ENCODE data around the gene MOK. TPM values are rescaled to one million over a fixed set of nuclear protein-coding genes. Genes with fewer than 3 reads are reported as not detected.

MOK gene
- total RNA-seq, 2 experiments from 2014 or later: 2.3 to 2.5 TPM

DNA sequence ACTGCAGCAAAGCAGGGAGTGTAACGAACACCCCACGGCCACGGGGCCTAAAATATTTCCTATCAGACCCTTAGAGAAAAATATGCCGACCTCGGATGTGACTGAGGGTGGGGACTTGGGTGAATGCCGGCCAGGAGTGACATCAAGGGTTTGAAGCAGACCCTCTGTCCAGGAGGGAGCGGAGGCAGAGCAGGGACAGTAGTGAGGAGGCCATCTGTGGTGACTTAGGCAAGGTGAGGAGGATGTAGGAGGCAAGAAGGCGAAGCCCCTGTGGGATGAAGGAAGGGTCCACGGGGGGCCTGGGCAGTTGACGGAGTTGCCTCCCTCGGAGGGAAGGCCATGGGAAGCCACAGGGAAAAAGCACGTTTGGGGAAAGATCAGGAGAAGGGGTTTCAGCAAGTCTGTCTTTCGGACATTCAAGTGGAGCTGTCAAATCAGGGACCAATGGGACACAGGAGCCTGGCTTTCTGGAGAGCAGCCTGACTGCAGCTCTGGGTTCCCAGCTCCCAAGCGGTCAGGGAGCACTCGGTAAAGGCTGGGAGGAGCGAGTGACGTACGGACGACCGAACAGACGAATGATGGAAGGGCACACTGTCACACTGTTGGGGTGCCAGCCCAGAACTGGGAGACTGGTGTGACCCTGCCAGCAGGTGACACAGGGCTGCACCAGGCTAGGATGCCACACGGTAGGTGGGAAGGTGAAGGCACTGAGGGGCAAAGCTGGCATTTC lies 74.3 kb downstream of the MOK start:
- H3K27ac Mint-ChIP-seq: no peak overlapping the region
- Histone ChIP-seq H3K27me3 (ENCODE audit: control insufficient read depth in 1 of 2, insufficient read depth in 2 of 2, low read length in 2 of 2) (no peaks in the 10 kb centered on the region), H3K9me3 (ENCODE audit: control insufficient read depth in 1 of 2, insufficient read depth in 1 of 2, low read length in 2 of 2) (no peaks in the 10 kb centered on the region), H3K4me3 (ENCODE audit: low read length) (no peak overlapping the region), H3K27ac (ENCODE audit: low read depth in 1 of 2, low read length in 2 of 2) (no peak overlapping the region), H3K36me3 (ENCODE audit: insufficient read depth, low read length) (no peaks in the 10 kb centered on the region), H3K4me1 (ENCODE audit: insufficient read depth, low read length) (peaks cover 6% of the 10 kb centered on the region)
- TF ChIP-seq, protein P1, sequence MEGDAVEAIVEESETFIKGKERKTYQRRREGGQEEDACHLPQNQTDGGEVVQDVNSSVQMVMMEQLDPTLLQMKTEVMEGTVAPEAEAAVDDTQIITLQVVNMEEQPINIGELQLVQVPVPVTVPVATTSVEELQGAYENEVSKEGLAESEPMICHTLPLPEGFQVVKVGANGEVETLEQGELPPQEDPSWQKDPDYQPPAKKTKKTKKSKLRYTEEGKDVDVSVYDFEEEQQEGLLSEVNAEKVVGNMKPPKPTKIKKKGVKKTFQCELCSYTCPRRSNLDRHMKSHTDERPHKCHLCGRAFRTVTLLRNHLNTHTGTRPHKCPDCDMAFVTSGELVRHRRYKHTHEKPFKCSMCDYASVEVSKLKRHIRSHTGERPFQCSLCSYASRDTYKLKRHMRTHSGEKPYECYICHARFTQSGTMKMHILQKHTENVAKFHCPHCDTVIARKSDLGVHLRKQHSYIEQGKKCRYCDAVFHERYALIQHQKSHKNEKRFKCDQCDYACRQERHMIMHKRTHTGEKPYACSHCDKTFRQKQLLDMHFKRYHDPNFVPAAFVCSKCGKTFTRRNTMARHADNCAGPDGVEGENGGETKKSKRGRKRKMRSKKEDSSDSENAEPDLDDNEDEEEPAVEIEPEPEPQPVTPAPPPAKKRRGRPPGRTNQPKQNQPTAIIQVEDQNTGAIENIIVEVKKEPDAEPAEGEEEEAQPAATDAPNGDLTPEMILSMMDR (IDR thresholded peaks at IDR 0.05): no peak
- no peaks in the 10 kb centered on the region for H3K9me3 Mint-ChIP-seq
- no peaks in the 10 kb centered on the region for H3K27me3 Mint-ChIP-seq
- H3K4me1 Mint-ChIP-seq (ENCODE audit: low read depth): no peaks in the 10 kb centered on the region
- ChIA-PET POLR2A (no interaction called here), CTCF (no interaction called here)
- intact Hi-C loops (cut with DNase I, micrococcal nuclease): no loop called here
- ATAC-seq (ENCODE audit: poor library complexity) (no peak), DNase-seq (no peak)
- no peaks in the 10 kb centered on the region for H3K36me3 Mint-ChIP-seq (ENCODE audit: low read depth)
- H3K4me3 Mint-ChIP-seq: no peak overlapping the region

DNA sequence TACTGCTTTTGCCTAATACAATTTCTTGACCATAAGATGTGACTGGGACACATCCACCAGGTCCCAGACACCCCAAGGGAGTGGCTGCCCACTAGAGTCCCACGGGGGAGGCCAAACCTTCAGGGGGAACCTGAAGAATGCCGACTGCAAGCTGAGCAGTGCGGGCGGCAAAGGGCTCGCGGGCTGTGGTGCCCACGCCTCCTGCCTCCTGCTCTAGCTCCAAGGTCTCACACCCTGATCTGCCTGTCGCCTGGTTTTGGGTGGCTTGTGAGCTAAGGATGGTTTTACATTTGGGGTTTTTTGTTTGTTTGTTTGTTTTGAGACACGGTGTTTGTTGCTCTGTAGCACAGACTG lies 75.2 kb downstream of the MOK start:
- H3K27me3 ChIP-seq (ENCODE audit: control insufficient read depth in 1 of 2, insufficient read depth in 2 of 2, low read length in 2 of 2): no peaks in the 10 kb centered on the region
- ChIA-PET CTCF (no interaction called here), POLR2A (no interaction called here)
- no peak overlapping the region for H3K4me3 ChIP-seq (ENCODE audit: low read length)
- TF ChIP-seq, protein P1 (IDR thresholded peaks at IDR 0.05): no peak
- ATAC-seq (ENCODE audit: poor library complexity) (no peak), DNase-seq (no peak)
- H3K4me1 ChIP-seq (ENCODE audit: insufficient read depth, low read length): no peaks in the 10 kb centered on the region
- H3K27ac ChIP-seq (ENCODE audit: low read depth in 1 of 2, low read length in 2 of 2): no peak overlapping the region
- no peaks in the 10 kb centered on the region for H3K9me3 ChIP-seq (ENCODE audit: control insufficient read depth in 1 of 2, insufficient read depth in 1 of 2, low read length in 2 of 2)
- H3K27me3 Mint-ChIP-seq: no peaks in the 10 kb centered on the region
- no peaks in the 10 kb centered on the region for H3K36me3 ChIP-seq (ENCODE audit: insufficient read depth, low read length)
- no peak overlapping the region for H3K4me3 Mint-ChIP-seq
- H3K4me1 Mint-ChIP-seq (ENCODE audit: low read depth): no peaks in the 10 kb centered on the region
- H3K36me3 Mint-ChIP-seq (ENCODE audit: low read depth): no peaks in the 10 kb centered on the region
- intact Hi-C loops (cut with DNase I, micrococcal nuclease): no loop called here
- no peak overlapping the region for H3K27ac Mint-ChIP-seq
- H3K9me3 Mint-ChIP-seq: no peaks in the 10 kb centered on the region

DNA sequence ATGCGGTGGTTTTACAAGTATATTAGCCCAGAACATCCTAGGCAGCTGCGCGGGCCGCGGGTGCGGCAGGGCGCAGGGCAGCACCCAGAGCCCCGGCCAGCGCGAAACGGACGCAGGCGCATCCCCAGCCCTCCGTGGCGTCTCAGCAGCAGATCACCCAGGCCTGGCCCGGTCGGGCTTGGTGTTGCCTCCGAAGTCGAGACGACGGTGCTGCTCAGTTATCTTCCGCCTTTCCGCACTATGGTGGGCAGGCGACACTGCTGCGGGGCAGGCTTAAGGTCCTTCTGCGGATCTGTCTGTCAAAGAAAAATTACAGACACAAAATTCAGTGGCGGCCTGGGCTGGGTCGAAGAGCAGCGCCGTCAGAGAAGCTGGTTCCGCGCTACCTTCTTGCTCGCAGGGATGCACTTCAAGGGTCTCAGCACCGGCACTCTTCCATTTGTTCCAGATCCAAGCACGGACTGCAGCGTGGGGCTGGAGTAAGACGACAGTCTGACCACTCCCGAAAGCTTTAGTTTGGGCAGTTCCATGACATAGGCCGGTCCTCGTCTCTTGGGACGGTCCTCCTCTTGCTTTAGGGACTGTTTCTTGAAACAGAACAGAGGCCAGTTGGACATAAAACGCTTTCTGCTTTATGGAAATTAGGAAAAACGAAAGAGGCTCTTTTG lies 75.8 kb downstream of the MOK start:
- intact Hi-C loops (cut with DNase I, micrococcal nuclease): no loop called here
- Mint-ChIP-seq H3K4me1 (ENCODE audit: low read depth) (no peaks in the 10 kb centered on the region), H3K27me3 (no peaks in the 10 kb centered on the region), H3K4me3 (no peak overlapping the region), H3K9me3 (no peaks in the 10 kb centered on the region), H3K27ac (no peak overlapping the region), H3K36me3 (ENCODE audit: low read depth) (peaks cover 3% of the 10 kb centered on the region)
- CTCF ChIA-PET: no interaction called here
- H3K9me3 ChIP-seq (ENCODE audit: control insufficient read depth in 1 of 2, insufficient read depth in 1 of 2, low read length in 2 of 2): no peaks in the 10 kb centered on the region
- no peak for ATAC-seq (ENCODE audit: poor library complexity)
- POLR2A ChIA-PET: no interaction called here
- H3K4me3 ChIP-seq (ENCODE audit: low read length): no peak overlapping the region
- no peaks in the 10 kb centered on the region for H3K36me3 ChIP-seq (ENCODE audit: insufficient read depth, low read length)
- H3K4me1 ChIP-seq (ENCODE audit: insufficient read depth, low read length): no peaks in the 10 kb centered on the region
- H3K27me3 ChIP-seq (ENCODE audit: control insufficient read depth in 1 of 2, insufficient read depth in 2 of 2, low read length in 2 of 2): no peaks in the 10 kb centered on the region
- no peak for DNase-seq
- TF ChIP-seq, protein P1 (IDR thresholded peaks at IDR 0.05): no peak
- no peak overlapping the region for H3K27ac ChIP-seq (ENCODE audit: low read depth in 1 of 2, low read length in 2 of 2)
